Measurements from ENCODE around the gene ZNF319. TPM values are rescaled to one million over a fixed set of nuclear protein-coding genes. Genes with fewer than 3 reads are reported as not detected.

The ZNF319 gene
- total and polyA plus RNA-seq, 2 of the 13 experiments (the other 11 are each of a cell fraction or from before 2014, with no cell fraction given), result 2.4 to 3.6 TPM

DNA sequence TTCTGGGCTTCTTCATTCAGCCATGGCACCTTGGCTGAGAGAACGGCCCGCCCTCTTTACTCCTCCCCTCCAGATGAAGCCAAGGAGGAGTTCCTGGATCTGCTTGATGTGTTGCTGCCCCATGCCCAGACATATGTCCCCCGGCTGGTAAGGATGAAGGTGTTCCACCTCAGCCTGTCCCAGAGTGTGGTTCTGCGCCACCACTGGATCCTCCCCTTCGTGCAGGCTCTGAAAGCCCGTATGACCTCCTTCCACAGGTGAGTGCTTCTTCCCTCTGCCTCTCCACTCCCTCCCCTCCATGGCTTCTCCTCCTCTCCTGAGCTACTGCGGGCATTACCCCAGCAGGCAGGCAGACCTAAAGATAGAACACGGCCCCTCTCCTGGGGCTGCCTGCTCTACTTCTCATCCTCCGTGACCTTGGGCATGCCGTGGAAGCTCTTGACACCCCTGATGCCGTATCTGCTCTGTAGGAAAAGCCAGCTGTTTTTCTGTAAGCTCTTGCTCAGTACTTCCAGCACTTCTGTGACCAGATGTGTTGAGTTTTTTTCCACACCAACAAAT is 9.5 kb upstream of the ZNF319 start:
- TF ChIP-seq IRX3 (CRISPR knock-in tag; IDR thresholded peaks at IDR 0.05; ENCODE audit: borderline replicate concordance, low read depth) (no peak), ZNF556 (CRISPR knock-in tag; IDR thresholded peaks at IDR 0.05; ENCODE audit: borderline replicate concordance) (no peak), HOXA7 (CRISPR knock-in tag; IDR thresholded peaks at IDR 0.05) (no peak), JUN (CRISPR knock-in tag; IDR thresholded peaks at IDR 0.05) (no peak), ZNF34 (CRISPR knock-in tag; IDR thresholded peaks at IDR 0.05; ENCODE audit: borderline replicate concordance) (no peak), ZNF780A (CRISPR knock-in tag; IDR thresholded peaks at IDR 0.05) (no peak), ZNF614 (CRISPR knock-in tag; IDR thresholded peaks at IDR 0.05; ENCODE audit: borderline replicate concordance) (no peak), KLF15 (CRISPR knock-in tag; IDR thresholded peaks at IDR 0.05; ENCODE audit: borderline replicate concordance) (no peak), KLF12 (CRISPR knock-in tag; IDR thresholded peaks at IDR 0.05; ENCODE audit: borderline replicate concordance) (no peak), JUNB (CRISPR knock-in tag; IDR thresholded peaks at IDR 0.05; ENCODE audit: borderline replicate concordance) (no peak), ZNF879 (CRISPR knock-in tag; IDR thresholded peaks at IDR 0.05) (no peak), ZSCAN25 (CRISPR knock-in tag; IDR thresholded peaks at IDR 0.05) (no peak), SMAD9 (CRISPR knock-in tag; IDR thresholded peaks at IDR 0.05) (no peak), CENPT (CRISPR knock-in tag; IDR thresholded peaks at IDR 0.05; ENCODE audit: low read depth) (no peak)
- TF ChIP-seq, protein P1, sequence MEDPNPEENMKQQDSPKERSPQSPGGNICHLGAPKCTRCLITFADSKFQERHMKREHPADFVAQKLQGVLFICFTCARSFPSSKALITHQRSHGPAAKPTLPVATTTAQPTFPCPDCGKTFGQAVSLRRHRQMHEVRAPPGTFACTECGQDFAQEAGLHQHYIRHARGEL (CRISPR knock-in tag; IDR thresholded peaks at IDR 0.05), result no peak
- TF ChIP-seq, protein P2, sequence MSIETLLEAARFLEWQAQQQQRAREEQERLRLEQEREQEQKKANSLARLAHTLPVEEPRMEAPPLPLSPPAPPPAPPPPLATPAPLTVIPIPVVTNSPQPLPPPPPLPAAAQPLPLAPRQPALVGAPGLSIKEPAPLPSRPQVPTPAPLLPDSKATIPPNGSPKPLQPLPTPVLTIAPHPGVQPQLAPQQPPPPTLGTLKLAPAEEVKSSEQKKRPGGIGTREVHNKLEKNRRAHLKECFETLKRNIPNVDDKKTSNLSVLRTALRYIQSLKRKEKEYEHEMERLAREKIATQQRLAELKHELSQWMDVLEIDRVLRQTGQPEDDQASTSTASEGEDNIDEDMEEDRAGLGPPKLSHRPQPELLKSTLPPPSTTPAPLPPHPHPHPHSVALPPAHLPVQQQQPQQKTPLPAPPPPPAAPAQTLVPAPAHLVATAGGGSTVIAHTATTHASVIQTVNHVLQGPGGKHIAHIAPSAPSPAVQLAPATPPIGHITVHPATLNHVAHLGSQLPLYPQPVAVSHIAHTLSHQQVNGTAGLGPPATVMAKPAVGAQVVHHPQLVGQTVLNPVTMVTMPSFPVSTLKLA (IDR thresholded peaks at IDR 0.05), result no peak
- TF ChIP-seq, protein P3, sequence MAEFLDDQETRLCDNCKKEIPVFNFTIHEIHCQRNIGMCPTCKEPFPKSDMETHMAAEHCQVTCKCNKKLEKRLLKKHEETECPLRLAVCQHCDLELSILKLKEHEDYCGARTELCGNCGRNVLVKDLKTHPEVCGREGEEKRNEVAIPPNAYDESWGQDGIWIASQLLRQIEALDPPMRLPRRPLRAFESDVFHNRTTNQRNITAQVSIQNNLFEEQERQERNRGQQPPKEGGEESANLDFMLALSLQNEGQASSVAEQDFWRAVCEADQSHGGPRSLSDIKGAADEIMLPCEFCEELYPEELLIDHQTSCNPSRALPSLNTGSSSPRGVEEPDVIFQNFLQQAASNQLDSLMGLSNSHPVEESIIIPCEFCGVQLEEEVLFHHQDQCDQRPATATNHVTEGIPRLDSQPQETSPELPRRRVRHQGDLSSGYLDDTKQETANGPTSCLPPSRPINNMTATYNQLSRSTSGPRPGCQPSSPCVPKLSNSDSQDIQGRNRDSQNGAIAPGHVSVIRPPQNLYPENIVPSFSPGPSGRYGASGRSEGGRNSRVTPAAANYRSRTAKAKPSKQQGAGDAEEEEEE (CRISPR knock-in tag; IDR thresholded peaks at IDR 0.05; ENCODE audit: borderline replicate concordance), result no peak
- TF ChIP-seq, protein P4, sequence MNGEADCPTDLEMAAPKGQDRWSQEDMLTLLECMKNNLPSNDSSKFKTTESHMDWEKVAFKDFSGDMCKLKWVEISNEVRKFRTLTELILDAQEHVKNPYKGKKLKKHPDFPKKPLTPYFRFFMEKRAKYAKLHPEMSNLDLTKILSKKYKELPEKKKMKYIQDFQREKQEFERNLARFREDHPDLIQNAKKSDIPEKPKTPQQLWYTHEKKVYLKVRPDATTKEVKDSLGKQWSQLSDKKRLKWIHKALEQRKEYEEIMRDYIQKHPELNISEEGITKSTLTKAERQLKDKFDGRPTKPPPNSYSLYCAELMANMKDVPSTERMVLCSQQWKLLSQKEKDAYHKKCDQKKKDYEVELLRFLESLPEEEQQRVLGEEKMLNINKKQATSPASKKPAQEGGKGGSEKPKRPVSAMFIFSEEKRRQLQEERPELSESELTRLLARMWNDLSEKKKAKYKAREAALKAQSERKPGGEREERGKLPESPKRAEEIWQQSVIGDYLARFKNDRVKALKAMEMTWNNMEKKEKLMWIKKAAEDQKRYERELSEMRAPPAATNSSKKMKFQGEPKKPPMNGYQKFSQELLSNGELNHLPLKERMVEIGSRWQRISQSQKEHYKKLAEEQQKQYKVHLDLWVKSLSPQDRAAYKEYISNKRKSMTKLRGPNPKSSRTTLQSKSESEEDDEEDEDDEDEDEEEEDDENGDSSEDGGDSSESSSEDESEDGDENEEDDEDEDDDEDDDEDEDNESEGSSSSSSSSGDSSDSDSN (CRISPR knock-in tag; IDR thresholded peaks at IDR 0.05), result no peak

More for the DNA sequence above, 9.5 kb upstream of the ZNF319 start:
- intact Hi-C loops (cut with micrococcal nuclease; ENCODE audit: unreplicated experiment) (loop anchor here (10.0 kb wide), 1 partner anchor 275 kb away; the partner anchor contains the start of gene KATNB1), in situ Hi-C loops (cut with HindIII; ENCODE audit: extremely low pct_ligation_motif_present, low pct_unique_long_range_greater_than_20kb) (no loop called here)
- WGBS (ENCODE audit: low lambda C conversion rate), result 96% methylated on average over 11 of the region's 11 CpGs
- BruUV-seq (replicated peaks), result no TSS peak
- peaks cover 2% of the 10 kb centered on the region for H3K79me2 ChIP-seq (ENCODE audit: insufficient read depth, low read length)
- no peak for FAIRE-seq
- ChIA-PET POLR2A (interaction anchor here (1.6 kb wide), 1 partner anchor 15 kb away, joined by 8 read pairs; no protein-coding TSS in a partner anchor), CTCF (ENCODE audit: low intra/inter-chr PET ratio, low total read pairs) (no interaction called here)
- H3K9ac ChIP-seq (ENCODE audit: insufficient read depth, low read depth, low read length), result no peak overlapping the region
- H3K27ac ChIP-seq (ENCODE audit: extremely low read length, insufficient read depth, low read length), result no peak overlapping the region
- no peaks in the 10 kb centered on the region for H3K27me3 ChIP-seq (ENCODE audit: control insufficient read depth in 1 of 2, insufficient read depth in 2 of 2, low read length in 2 of 2)
- DNase-seq (ENCODE audit: low spot score), result no peak
- H2AFZ ChIP-seq (ENCODE audit: low read length), result no peak overlapping the region
- H3K4me3 ChIP-seq (replicated peaks in 1 of 3; ENCODE audit: insufficient read depth in 1 of 3, low read depth in 2 of 3, low read length in 3 of 3), result no peak overlapping the region
- no peak for ATAC-seq
- peaks cover 16% of the 10 kb centered on the region for H3K4me1 ChIP-seq (ENCODE audit: insufficient read depth, low read length)
- peaks cover 8% of the 10 kb centered on the region for H3K9me3 ChIP-seq (ENCODE audit: low read length)
- peaks cover 15 to 53% of the 10 kb centered on the region in 2 experiments for H3K36me3 ChIP-seq (replicated peaks in 1 of 2; ENCODE audit: control insufficient read depth in 1 of 2, insufficient read depth in 2 of 2, low read length in 2 of 2)
- no peaks in the 10 kb centered on the region for H4K20me1 ChIP-seq (ENCODE audit: insufficient read depth, low read length)
- no peak overlapping the region for H3K4me2 ChIP-seq (ENCODE audit: low read depth, low read length)
